Endothelial cell (in vitro differentiated cells): ENCODE measurements around the gene PADI6. TPM values are rescaled to one million over a fixed set of nuclear protein-coding genes. Genes with fewer than 3 reads are reported as not detected.

ENCODE experiments used
- DNase-seq: peaks from one replicate; pipeline ENCODE4 v3.0.0; 2021; ENCODE audit warnings: low spot score
- H3K27ac Mint-ChIP-seq: one replicate; pipeline ENCODE4 v1.8.0; 2021; ENCODE audit warnings: mixed read lengths, inconsistent platforms; ENCODE audit not compliant: unreplicated experiment
- H3K27me3 Mint-ChIP-seq: one replicate; pipeline ENCODE4 v1.8.0; 2021; ENCODE audit warnings: mild to moderate bottlenecking, moderate library complexity, mixed read lengths, inconsistent platforms; ENCODE audit not compliant: unreplicated experiment
- H3K36me3 Mint-ChIP-seq: one replicate; pipeline ENCODE4 v1.8.0; 2021; ENCODE audit warnings: mild to moderate bottlenecking, low read depth, mixed read lengths, inconsistent platforms; ENCODE audit not compliant: unreplicated experiment
- H3K4me1 Mint-ChIP-seq: one replicate; pipeline ENCODE4 v1.8.0; 2021; ENCODE audit warnings: mild to moderate bottlenecking, mixed read lengths, inconsistent platforms; ENCODE audit not compliant: unreplicated experiment
- H3K4me3 Mint-ChIP-seq: one replicate; pipeline ENCODE4 v1.8.0; 2021; ENCODE audit warnings: mild to moderate bottlenecking, mixed read lengths, inconsistent platforms; ENCODE audit not compliant: unreplicated experiment
- H3K9me3 Mint-ChIP-seq: one replicate; pipeline ENCODE4 v1.8.0; 2021; ENCODE audit warnings: mixed read lengths, inconsistent platforms; ENCODE audit not compliant: unreplicated experiment
- total RNA-seq: library from RNA; stranded (reverse); fragmentation: NEBNext Ultra II Directional; extraction: Animal tissue kit (Norgen Biotek cat#: 25700); gene quantifications from one replicate; pipeline ENCODE4 v1.2.1, GENCODE V29; 2021; ENCODE audit not compliant: unreplicated experiment
- TF ChIP-seq, protein P1 (sequence below): fragments of 200-600 bp; sonication (generic); IDR thresholded peaks from one replicate; pipeline ENCODE4 v1.5.0; 2021; ENCODE audit warnings: antibody characterized with exemption; ENCODE audit not compliant: unreplicated experiment

Gene PADI6
- total RNA-seq, 1 donor from 2014 or later: not detected

DNA sequence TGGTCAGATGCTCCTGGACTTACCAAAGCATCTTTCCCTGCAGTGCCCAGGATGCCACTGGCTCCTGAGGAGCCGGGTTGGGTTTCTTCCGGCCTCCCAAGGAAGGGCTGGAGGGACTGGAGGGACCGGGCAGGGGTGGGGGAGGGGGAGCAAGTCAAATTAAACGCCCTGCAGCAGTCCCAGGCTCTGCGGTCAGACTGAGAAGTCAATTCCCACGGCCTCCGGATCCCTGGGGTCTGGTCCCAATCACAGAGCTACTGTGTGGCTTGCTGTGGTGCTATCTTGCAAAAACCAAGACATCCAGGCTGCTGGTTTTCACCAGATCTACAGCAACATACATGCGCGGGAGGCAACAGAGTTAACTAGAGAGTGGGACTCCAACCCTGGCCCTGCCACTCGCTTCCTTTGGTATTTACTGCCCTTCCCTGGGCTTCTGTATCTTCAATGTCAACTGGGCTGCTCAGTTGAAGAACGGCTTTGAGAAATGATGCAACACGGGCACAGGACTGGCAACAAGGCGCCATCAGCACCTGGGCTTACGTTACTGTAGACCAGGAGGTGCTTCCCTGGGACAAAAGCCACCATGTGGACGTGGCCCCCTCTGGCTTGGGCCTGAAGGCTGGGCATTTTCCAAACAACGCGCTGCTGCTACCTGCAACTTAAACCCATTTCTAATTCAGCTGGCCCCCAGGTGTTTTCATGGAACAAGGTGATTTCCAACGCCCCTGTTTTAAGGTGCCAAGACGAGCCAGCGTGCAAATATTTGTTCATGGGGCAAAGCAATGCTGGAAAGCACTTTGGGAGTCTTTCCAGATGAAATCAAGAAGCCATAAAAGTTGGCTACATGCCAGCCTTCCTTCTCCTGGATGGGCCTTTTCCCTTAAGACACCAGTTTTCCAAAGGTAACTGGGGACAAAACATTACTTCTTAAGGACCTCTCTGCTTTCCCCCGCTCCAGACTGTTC lies 56.0 kb downstream of the PADI6 start:
- no peaks in the 10 kb centered on the region for H3K9me3 Mint-ChIP-seq
- H3K4me1 Mint-ChIP-seq: peaks cover 12% of the 10 kb centered on the region
- peak overlapping the region; percentile 52 for H3K27ac Mint-ChIP-seq
- peak overlapping the region; percentile 63 for H3K4me3 Mint-ChIP-seq
- DNase-seq: no peak
- TF ChIP-seq, protein P1, sequence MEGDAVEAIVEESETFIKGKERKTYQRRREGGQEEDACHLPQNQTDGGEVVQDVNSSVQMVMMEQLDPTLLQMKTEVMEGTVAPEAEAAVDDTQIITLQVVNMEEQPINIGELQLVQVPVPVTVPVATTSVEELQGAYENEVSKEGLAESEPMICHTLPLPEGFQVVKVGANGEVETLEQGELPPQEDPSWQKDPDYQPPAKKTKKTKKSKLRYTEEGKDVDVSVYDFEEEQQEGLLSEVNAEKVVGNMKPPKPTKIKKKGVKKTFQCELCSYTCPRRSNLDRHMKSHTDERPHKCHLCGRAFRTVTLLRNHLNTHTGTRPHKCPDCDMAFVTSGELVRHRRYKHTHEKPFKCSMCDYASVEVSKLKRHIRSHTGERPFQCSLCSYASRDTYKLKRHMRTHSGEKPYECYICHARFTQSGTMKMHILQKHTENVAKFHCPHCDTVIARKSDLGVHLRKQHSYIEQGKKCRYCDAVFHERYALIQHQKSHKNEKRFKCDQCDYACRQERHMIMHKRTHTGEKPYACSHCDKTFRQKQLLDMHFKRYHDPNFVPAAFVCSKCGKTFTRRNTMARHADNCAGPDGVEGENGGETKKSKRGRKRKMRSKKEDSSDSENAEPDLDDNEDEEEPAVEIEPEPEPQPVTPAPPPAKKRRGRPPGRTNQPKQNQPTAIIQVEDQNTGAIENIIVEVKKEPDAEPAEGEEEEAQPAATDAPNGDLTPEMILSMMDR: no peak
- peaks cover 36% of the 10 kb centered on the region for H3K36me3 Mint-ChIP-seq
- peaks cover 2% of the 10 kb centered on the region for H3K27me3 Mint-ChIP-seq

- H3K27ac Mint-ChIP-seq: no peak overlapping the region
- peaks cover 30% of the 10 kb centered on the region for H3K36me3 Mint-ChIP-seq
- no peak overlapping the region for H3K4me3 Mint-ChIP-seq
- no peaks in the 10 kb centered on the region for H3K9me3 Mint-ChIP-seq
- H3K27me3 Mint-ChIP-seq: peaks cover 5% of the 10 kb centered on the region
- TF ChIP-seq, protein P1: no peak
- peaks cover 17% of the 10 kb centered on the region for H3K4me1 Mint-ChIP-seq
- DNase-seq: no peak
Measured at GRCh38 chr1:17429183-17429582, 57.2 kb downstream of the PADI6 start.

GRCh38 chr1:17432412-17432811 lies 60.4 kb downstream of the PADI6 start:
- no peak for DNase-seq
- peaks cover 11% of the 10 kb centered on the region for H3K36me3 Mint-ChIP-seq
- no peak overlapping the region for H3K4me3 Mint-ChIP-seq
- H3K4me1 Mint-ChIP-seq: peaks cover 38% of the 10 kb centered on the region
- TF ChIP-seq, protein P1: no peak
- H3K27me3 Mint-ChIP-seq: peaks cover 11% of the 10 kb centered on the region
- no peak overlapping the region for H3K27ac Mint-ChIP-seq
- H3K9me3 Mint-ChIP-seq: no peaks in the 10 kb centered on the region

DNA sequence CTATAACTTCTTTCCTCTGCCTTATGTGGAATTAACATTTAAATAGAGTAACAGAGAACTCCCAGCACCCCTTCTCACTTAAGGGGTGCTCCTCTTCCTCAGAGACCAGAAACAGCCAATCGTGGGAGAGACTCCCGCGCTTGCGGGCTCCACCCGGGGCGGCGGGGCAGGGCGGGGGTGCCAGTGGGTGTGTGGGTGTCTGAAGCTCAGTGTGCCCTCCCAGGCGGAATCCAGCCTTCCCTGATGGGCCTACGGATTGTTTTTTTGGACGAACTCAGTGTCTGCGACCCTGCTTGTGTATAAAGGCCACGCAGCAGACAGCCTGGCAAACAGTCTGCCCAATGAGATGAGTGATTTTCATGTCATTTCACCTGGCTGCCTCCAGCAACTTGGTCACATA lies 61.3 kb downstream of the PADI6 start:
- peaks cover 11% of the 10 kb centered on the region for H3K27me3 Mint-ChIP-seq
- no peak overlapping the region for H3K4me3 Mint-ChIP-seq
- H3K27ac Mint-ChIP-seq: no peak overlapping the region
- DNase-seq: no peak
- peaks cover 10% of the 10 kb centered on the region for H3K36me3 Mint-ChIP-seq
- TF ChIP-seq, protein P1: no peak
- peaks cover 38% of the 10 kb centered on the region for H3K4me1 Mint-ChIP-seq
- no peaks in the 10 kb centered on the region for H3K9me3 Mint-ChIP-seq

- Mint-ChIP-seq H3K9me3 (no peaks in the 10 kb centered on the region), H3K4me1 (peaks cover 36% of the 10 kb centered on the region), H3K27me3 (peaks cover 14% of the 10 kb centered on the region), H3K27ac (no peak overlapping the region), H3K4me3 (peak overlapping the region; percentile 3), H3K36me3 (peaks cover 5% of the 10 kb centered on the region)
- no peak for DNase-seq
- TF ChIP-seq, protein P1: no peak
Measured at GRCh38 chr1:17434016-17434415, 62.0 kb downstream of the PADI6 start.
